ENCODE data around the gene TBC1D22B. TPM values are rescaled to one million over a fixed set of nuclear protein-coding genes. Genes with fewer than 3 reads are reported as not detected.

Gene TBC1D22B
- total and polyA plus RNA-seq, 2 of the 13 experiments (the other 11 are each of a cell fraction or from before 2014, with no cell fraction given), result 9.7 to 12.9 TPM

GRCh38 chr6:37369321-37370201, 112.0 kb downstream of the TBC1D22B start (continued):
- TF ChIP-seq ZHX2 (IDR thresholded peaks at IDR 0.05; ENCODE audit: low read depth) (no peak), ZHX2 (CRISPR knock-in tag; IDR thresholded peaks at IDR 0.05; ENCODE audit: borderline replicate concordance) (no peak), FOXO1 (CRISPR knock-in tag; IDR thresholded peaks at IDR 0.05) (peak; percentile 91), KAT2B (IDR thresholded peaks at IDR 0.05; ENCODE audit: borderline replicate concordance, low read depth, low read length) (0 out of 2 replicates have a peak, but pooled peaks have one; percentile 23), TFDP2 (CRISPR knock-in tag; IDR thresholded peaks at IDR 0.05) (0 out of 2 replicates have a peak, but pooled peaks have one; percentile 42), PAX8 (CRISPR knock-in tag; IDR thresholded peaks at IDR 0.05; ENCODE audit: borderline replicate concordance) (no peak), SALL2 (CRISPR knock-in tag; IDR thresholded peaks at IDR 0.05) (no peak), CAMTA2 (CRISPR knock-in tag; IDR thresholded peaks at IDR 0.05; ENCODE audit: borderline replicate concordance) (no peak), ZNF772 (CRISPR knock-in tag; IDR thresholded peaks at IDR 0.05) (0 out of 2 replicates have a peak, but pooled peaks have one; percentile 65), HIVEP1 (CRISPR knock-in tag; IDR thresholded peaks at IDR 0.05) (0 out of 2 replicates have a peak, but pooled peaks have one; percentile 22), ZNF629 (CRISPR knock-in tag; conservative IDR thresholded peaks at IDR 0.05) (no peak), NR2C2 (CRISPR knock-in tag; IDR thresholded peaks at IDR 0.05; ENCODE audit: borderline replicate concordance) (peak; percentile 65; the same call in 1 of the 2 replicates), U2AF2 (IDR thresholded peaks at IDR 0.05; ENCODE audit: low read depth, low read length) (no peak), ZNF251 (CRISPR knock-in tag; IDR thresholded peaks at IDR 0.05) (no peak), PBX3 (CRISPR knock-in tag; IDR thresholded peaks at IDR 0.05; ENCODE audit: borderline replicate concordance) (no peak), SSRP1 (CRISPR knock-in tag; IDR thresholded peaks at IDR 0.05) (peak; percentile 85; the same call in 1 of the 2 replicates), MLXIP (CRISPR knock-in tag; IDR thresholded peaks at IDR 0.05; ENCODE audit: borderline replicate concordance) (no peak)

All from HepG2 (cell line).